Measurements from ENCODE around the gene C6orf62. TPM values are rescaled to one million over a fixed set of nuclear protein-coding genes. Genes with fewer than 3 reads are reported as not detected.
"Not testable (repeated sequence)": the region's sequence is repeated elsewhere in the genome, so short reads cannot be mapped to it uniquely, and the experiment has no call there.

Gene C6orf62
- total RNA-seq, 1 experiment from 2014 or later, result 66.0 TPM

- DNase-seq (ENCODE audit: low spot score), result no peak
- in situ Hi-C loops (cut with HindIII; ENCODE audit: low sequenced_read_pairs), result no loop called here
Measured at GRCh38 chr6:24709014-24709711, 9.8 kb downstream of the C6orf62 start.

GRCh38 chr6:24708612-24709011 is 10.3 kb downstream of the C6orf62 start:
- in situ Hi-C loops (cut with HindIII; ENCODE audit: low sequenced_read_pairs), result no loop called here
- no peak for DNase-seq (ENCODE audit: low spot score)

GRCh38 chr6:24704468-24704867 is 14.5 kb downstream of the C6orf62 start:
- no peak for DNase-seq (ENCODE audit: low spot score)
- in situ Hi-C loops (cut with HindIII; ENCODE audit: low sequenced_read_pairs), result no loop called here

- DNase-seq (ENCODE audit: low spot score), result no peak
- in situ Hi-C loops (cut with HindIII; ENCODE audit: low sequenced_read_pairs), result no loop called here
Measured at GRCh38 chr6:24702720-24703282, 16.2 kb downstream of the C6orf62 start.

GRCh38 chr6:24699521-24700359 is 19.2 kb downstream of the C6orf62 start:
- DNase-seq (ENCODE audit: low spot score), result no peak
- in situ Hi-C loops (cut with HindIII; ENCODE audit: low sequenced_read_pairs), result no loop called here

GRCh38 chr6:24696097-24696496 is 22.9 kb downstream of the C6orf62 start:
- no peak for DNase-seq (ENCODE audit: low spot score)
- in situ Hi-C loops (cut with HindIII; ENCODE audit: low sequenced_read_pairs), result no loop called here

- in situ Hi-C loops (cut with HindIII; ENCODE audit: low sequenced_read_pairs), result not testable (repeated sequence)
- DNase-seq (ENCODE audit: low spot score), result peak; percentile 74
Measured at GRCh38 chr6:24695635-24696034, 23.3 kb downstream of the C6orf62 start.

GRCh38 chr6:24694198-24694597 is 24.8 kb downstream of the C6orf62 start:
- in situ Hi-C loops (cut with HindIII; ENCODE audit: low sequenced_read_pairs), result no loop called here
- no peak for DNase-seq (ENCODE audit: low spot score)

GRCh38 chr6:24692848-24693592 is 25.9 kb downstream of the C6orf62 start:
- DNase-seq (ENCODE audit: low spot score), result no peak
- in situ Hi-C loops (cut with HindIII; ENCODE audit: low sequenced_read_pairs), result no loop called here

GRCh38 chr6:24692415-24692814 is 26.5 kb downstream of the C6orf62 start:
- no peak for DNase-seq (ENCODE audit: low spot score)
- in situ Hi-C loops (cut with HindIII; ENCODE audit: low sequenced_read_pairs), result no loop called here

- DNase-seq (ENCODE audit: low spot score), result no peak
- in situ Hi-C loops (cut with HindIII; ENCODE audit: low sequenced_read_pairs), result no loop called here
Measured at GRCh38 chr6:24692003-24692402, 27.0 kb downstream of the C6orf62 start.

GRCh38 chr6:24691550-24691949 is 27.4 kb downstream of the C6orf62 start:
- in situ Hi-C loops (cut with HindIII; ENCODE audit: low sequenced_read_pairs), result no loop called here

GRCh38 chr6:24690593-24690992 is 28.4 kb downstream of the C6orf62 start:
- in situ Hi-C loops (cut with HindIII; ENCODE audit: low sequenced_read_pairs), result no loop called here

More at GRCh38 chr6:24691550-24691949, 27.4 kb downstream of the C6orf62 start:
- DNase-seq (ENCODE audit: low spot score), result no peak

GRCh38 chr6:24689964-24690363 is 29.0 kb downstream of the C6orf62 start:
- DNase-seq (ENCODE audit: low spot score), result no peak
- in situ Hi-C loops (cut with HindIII; ENCODE audit: low sequenced_read_pairs), result no loop called here

More at GRCh38 chr6:24690593-24690992, 28.4 kb downstream of the C6orf62 start:
- DNase-seq (ENCODE audit: low spot score), result no peak

GRCh38 chr6:24686946-24687345 is 32.0 kb downstream of the C6orf62 start:
- in situ Hi-C loops (cut with HindIII; ENCODE audit: low sequenced_read_pairs), result no loop called here
- DNase-seq (ENCODE audit: low spot score), result no peak

- DNase-seq (ENCODE audit: low spot score), result no peak
- in situ Hi-C loops (cut with HindIII; ENCODE audit: low sequenced_read_pairs), result no loop called here
Measured at GRCh38 chr6:24686408-24686807, 32.5 kb downstream of the C6orf62 start.

GRCh38 chr6:24683297-24684296 is 35.4 kb downstream of the C6orf62 start:
- no peak for DNase-seq (ENCODE audit: low spot score)
- in situ Hi-C loops (cut with HindIII; ENCODE audit: low sequenced_read_pairs), result no loop called here

GRCh38 chr6:24680582-24680981 is 38.4 kb downstream of the C6orf62 start:
- in situ Hi-C loops (cut with HindIII; ENCODE audit: low sequenced_read_pairs), result no loop called here

More at GRCh38 chr6:24680582-24680981, 38.4 kb downstream of the C6orf62 start:
- no peak for DNase-seq (ENCODE audit: low spot score)

Data from G401 (cell line).